Ishikawa (cell line): ENCODE results near the gene ZNF808.

Experiments used
- CEBPB ChIP-seq: IDR thresholded peaks from 2 replicates; pipeline ENCODE4 v1.6.1; 2012
- CREB1 ChIP-seq: IDR thresholded peaks from 2 replicates; pipeline ENCODE4 v1.6.1; 2012; ENCODE audit warnings: low read depth
- EGR1 ChIP-seq: IDR thresholded peaks from 2 replicates; pipeline ENCODE4 v1.6.1; 2012
- EP300 ChIP-seq: IDR thresholded peaks from 2 replicates; pipeline ENCODE4 v1.6.1; 2012; ENCODE audit warnings: borderline replicate concordance
- FOXM1 ChIP-seq: IDR thresholded peaks from 2 replicates; pipeline ENCODE4 v1.6.1; 2012; ENCODE audit warnings: low read depth, borderline replicate concordance
- MAX ChIP-seq: IDR thresholded peaks from 2 replicates; pipeline ENCODE4 v1.6.1; 2012
- NFIC ChIP-seq: IDR thresholded peaks from 2 replicates; pipeline ENCODE4 v1.6.1; 2012
- RAD21 ChIP-seq: IDR thresholded peaks from 2 replicates; pipeline ENCODE4 v1.6.1; 2012; ENCODE audit warnings: low read depth
- REST ChIP-seq: IDR thresholded peaks from 2 replicates; pipeline ENCODE4 v1.6.1; 2012; ENCODE audit warnings: low read depth, mild to moderate bottlenecking
- TAF1 ChIP-seq: IDR thresholded peaks from 2 replicates; pipeline ENCODE4 v1.6.1; 2012; ENCODE audit warnings: low read depth, mild to moderate bottlenecking
- TCF12 ChIP-seq: IDR thresholded peaks from 2 replicates; pipeline ENCODE4 v1.6.1; 2012; ENCODE audit warnings: low read depth
- TEAD4 ChIP-seq: IDR thresholded peaks from 2 replicates; pipeline ENCODE4 v1.6.1; 2012
- USF1 ChIP-seq: IDR thresholded peaks from 2 replicates; pipeline ENCODE4 v1.6.1; 2012
- YY1 ChIP-seq: IDR thresholded peaks from 2 replicates; pipeline ENCODE4 v1.6.1; 2012; ENCODE audit warnings: low read depth
- ZBTB7A ChIP-seq: IDR thresholded peaks from 2 replicates; pipeline ENCODE4 v1.6.1; 2012; ENCODE audit warnings: low read depth

Gene ZNF808

GRCh38 chr19:52536448-52536800 is 9.0 kb downstream of the ZNF808 start:
- TF ChIP-seq ZBTB7A = no peak
- TF ChIP-seq RAD21 = no peak
- TF ChIP-seq CEBPB = no peak
- TF ChIP-seq REST = no peak
- TF ChIP-seq TAF1 = no peak
- no peak for TF ChIP-seq EP300

- TF ChIP-seq MAX (no peak), TEAD4 (no peak), CEBPB (no peak), REST (no peak), EP300 (no peak), ZBTB7A (no peak), NFIC (no peak), EGR1 (no peak), RAD21 (no peak), TCF12 (no peak), CREB1 (no peak), TAF1 (no peak), USF1 (no peak), FOXM1 (no peak), YY1 (no peak)
These were observed 14.1 kb downstream of the ZNF808 start for GRCh38 chr19:52541608-52542007.

- no peak for TF ChIP-seq NFIC
These were observed 15.7 kb downstream of the ZNF808 start for GRCh38 chr19:52542984-52543664.

- no peak for TF ChIP-seq CREB1
These were observed 26.9 kb downstream of the ZNF808 start for GRCh38 chr19:52554216-52554971.

- TF ChIP-seq EP300 = no peak
- no peak for TF ChIP-seq TCF12
- TF ChIP-seq YY1 = no peak
- TF ChIP-seq ZBTB7A = no peak
- no peak for TF ChIP-seq MAX
- TF ChIP-seq CEBPB = no peak
- no peak for TF ChIP-seq REST
- TF ChIP-seq RAD21 = no peak
- no peak for TF ChIP-seq CREB1
- no peak for TF ChIP-seq NFIC
- no peak for TF ChIP-seq TEAD4
- no peak for TF ChIP-seq USF1
- no peak for TF ChIP-seq EGR1
- no peak for TF ChIP-seq FOXM1
- no peak for TF ChIP-seq TAF1
These were observed 29.9 kb downstream of the ZNF808 start for GRCh38 chr19:52557231-52557995.
